ENCODE data around the gene RNASE1. TPM values are rescaled to one million over a fixed set of nuclear protein-coding genes. Genes with fewer than 3 reads are reported as not detected.

RNASE1 gene
- total and polyA plus RNA-seq, 9 of the 15 experiments (the other 6 are each of a cell fraction or from before 2014, with no cell fraction given): 6.4 to 33.3 (median 13.9) TPM

DNA sequence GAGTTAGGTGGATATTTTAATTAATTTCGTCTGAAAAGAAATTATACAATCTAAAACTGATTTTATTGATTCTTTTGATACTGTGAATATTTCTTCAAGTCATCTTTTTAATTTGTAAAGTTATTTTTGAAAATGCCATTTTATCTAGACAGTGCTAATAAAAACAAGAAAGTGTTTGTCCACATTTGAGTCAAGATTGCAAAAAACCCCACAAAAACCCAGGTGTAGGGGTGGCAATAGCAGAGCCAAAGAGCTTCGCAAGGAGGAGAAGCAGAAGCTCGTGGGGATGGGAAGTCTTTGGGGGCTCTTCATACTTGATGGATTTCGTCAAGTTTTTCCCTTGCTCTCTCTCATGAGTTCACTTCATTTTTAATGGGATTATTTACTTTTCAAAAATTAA lies 15.6 kb downstream of the RNASE1 start:
- DNase-seq (ENCODE audit: extremely low read depth in 1 of 4, low spot score in 3 of 4) (no peak), FAIRE-seq (no peak), ATAC-seq (no peak)
- Histone ChIP-seq H3K9me3 (replicated peaks; ENCODE audit: control insufficient read depth, insufficient read depth, low read depth, low read length) (no peaks in the 10 kb centered on the region), H3K27me3 (ENCODE audit: control insufficient read depth in 2 of 2, insufficient read depth in 2 of 2, low read length in 2 of 2) (no peaks in the 10 kb centered on the region), H3K27ac (ENCODE audit: extremely low read depth, low read depth, low read length) (no peak overlapping the region), H3K79me2 (ENCODE audit: control insufficient read depth, insufficient read depth, low read length) (no peaks in the 10 kb centered on the region), H3K4me3 (no peak overlapping the region), H4K20me1 (replicated peaks; ENCODE audit: control insufficient read depth, insufficient read depth, low read length) (no peaks in the 10 kb centered on the region), H3K4me1 (replicated peaks in 1 of 2; ENCODE audit: control insufficient read depth in 2 of 2, insufficient read depth in 2 of 2, low read length in 2 of 2) (peaks cover 0 to 3% of the 10 kb centered on the region in 2 experiments; a peak in 3 of 5 replicates), H3K4me2 (ENCODE audit: insufficient read depth, low read length) (no peak overlapping the region), H3K9me1 (ENCODE audit: control insufficient read depth, insufficient read depth, low read length) (no peaks in the 10 kb centered on the region), H3K36me3 (ENCODE audit: control insufficient read depth, insufficient read depth, low read length) (no peaks in the 10 kb centered on the region), H3K9ac (ENCODE audit: insufficient read depth in 1 of 2, low read depth in 2 of 2, low read length in 2 of 2) (no peak overlapping the region), H2AFZ (ENCODE audit: low read depth, low read length) (no peak overlapping the region)
- BruUV-seq (replicated peaks): no TSS peak
- CTCF ChIA-PET (ENCODE audit: low intra/inter-chr PET ratio): no interaction called here
- WGBS (ENCODE audit: insufficient coverage, low coverage, missing lambda C conversion rate): 72% methylated on average over 4 of the region's 4 CpGs
- in situ Hi-C loops (cut with MboI) (no loop called here), intact Hi-C loops (cut with micrococcal nuclease) (no loop called here)
- POLR2A ChIA-PET: no interaction called here
- no peak for TF ChIP-seq ZNF778 (CRISPR knock-in tag; IDR thresholded peaks at IDR 0.05)
- TF ChIP-seq DMBX1 (CRISPR knock-in tag; IDR thresholded peaks at IDR 0.05; ENCODE audit: borderline replicate concordance): no peak
- no peak for TF ChIP-seq CBX2 (IDR thresholded peaks at IDR 0.05; ENCODE audit: insufficient read depth, low read length, poor library complexity, severe bottlenecking)
- no peak for TF ChIP-seq FOXK1 (CRISPR knock-in tag; IDR thresholded peaks at IDR 0.05; ENCODE audit: borderline replicate concordance)
- TF ChIP-seq U2AF1 (optimal IDR thresholded peaks at IDR 0.05; ENCODE audit: low read depth, low read length): no peak
- TF ChIP-seq SAFB (IDR thresholded peaks at IDR 0.05; ENCODE audit: borderline replicate concordance, low read depth, low read length): no peak
- no peak for TF ChIP-seq SMARCB1 (IDR thresholded peaks at IDR 0.05; ENCODE audit: insufficient read length, low read depth)
- no peak for TF ChIP-seq CEBPB (tag; IDR thresholded peaks at IDR 0.05)
- no peak for TF ChIP-seq YBX1 (IDR thresholded peaks at IDR 0.05)
- no peak for TF ChIP-seq BCOR (IDR thresholded peaks at IDR 0.05)
- TF ChIP-seq, protein P1, sequence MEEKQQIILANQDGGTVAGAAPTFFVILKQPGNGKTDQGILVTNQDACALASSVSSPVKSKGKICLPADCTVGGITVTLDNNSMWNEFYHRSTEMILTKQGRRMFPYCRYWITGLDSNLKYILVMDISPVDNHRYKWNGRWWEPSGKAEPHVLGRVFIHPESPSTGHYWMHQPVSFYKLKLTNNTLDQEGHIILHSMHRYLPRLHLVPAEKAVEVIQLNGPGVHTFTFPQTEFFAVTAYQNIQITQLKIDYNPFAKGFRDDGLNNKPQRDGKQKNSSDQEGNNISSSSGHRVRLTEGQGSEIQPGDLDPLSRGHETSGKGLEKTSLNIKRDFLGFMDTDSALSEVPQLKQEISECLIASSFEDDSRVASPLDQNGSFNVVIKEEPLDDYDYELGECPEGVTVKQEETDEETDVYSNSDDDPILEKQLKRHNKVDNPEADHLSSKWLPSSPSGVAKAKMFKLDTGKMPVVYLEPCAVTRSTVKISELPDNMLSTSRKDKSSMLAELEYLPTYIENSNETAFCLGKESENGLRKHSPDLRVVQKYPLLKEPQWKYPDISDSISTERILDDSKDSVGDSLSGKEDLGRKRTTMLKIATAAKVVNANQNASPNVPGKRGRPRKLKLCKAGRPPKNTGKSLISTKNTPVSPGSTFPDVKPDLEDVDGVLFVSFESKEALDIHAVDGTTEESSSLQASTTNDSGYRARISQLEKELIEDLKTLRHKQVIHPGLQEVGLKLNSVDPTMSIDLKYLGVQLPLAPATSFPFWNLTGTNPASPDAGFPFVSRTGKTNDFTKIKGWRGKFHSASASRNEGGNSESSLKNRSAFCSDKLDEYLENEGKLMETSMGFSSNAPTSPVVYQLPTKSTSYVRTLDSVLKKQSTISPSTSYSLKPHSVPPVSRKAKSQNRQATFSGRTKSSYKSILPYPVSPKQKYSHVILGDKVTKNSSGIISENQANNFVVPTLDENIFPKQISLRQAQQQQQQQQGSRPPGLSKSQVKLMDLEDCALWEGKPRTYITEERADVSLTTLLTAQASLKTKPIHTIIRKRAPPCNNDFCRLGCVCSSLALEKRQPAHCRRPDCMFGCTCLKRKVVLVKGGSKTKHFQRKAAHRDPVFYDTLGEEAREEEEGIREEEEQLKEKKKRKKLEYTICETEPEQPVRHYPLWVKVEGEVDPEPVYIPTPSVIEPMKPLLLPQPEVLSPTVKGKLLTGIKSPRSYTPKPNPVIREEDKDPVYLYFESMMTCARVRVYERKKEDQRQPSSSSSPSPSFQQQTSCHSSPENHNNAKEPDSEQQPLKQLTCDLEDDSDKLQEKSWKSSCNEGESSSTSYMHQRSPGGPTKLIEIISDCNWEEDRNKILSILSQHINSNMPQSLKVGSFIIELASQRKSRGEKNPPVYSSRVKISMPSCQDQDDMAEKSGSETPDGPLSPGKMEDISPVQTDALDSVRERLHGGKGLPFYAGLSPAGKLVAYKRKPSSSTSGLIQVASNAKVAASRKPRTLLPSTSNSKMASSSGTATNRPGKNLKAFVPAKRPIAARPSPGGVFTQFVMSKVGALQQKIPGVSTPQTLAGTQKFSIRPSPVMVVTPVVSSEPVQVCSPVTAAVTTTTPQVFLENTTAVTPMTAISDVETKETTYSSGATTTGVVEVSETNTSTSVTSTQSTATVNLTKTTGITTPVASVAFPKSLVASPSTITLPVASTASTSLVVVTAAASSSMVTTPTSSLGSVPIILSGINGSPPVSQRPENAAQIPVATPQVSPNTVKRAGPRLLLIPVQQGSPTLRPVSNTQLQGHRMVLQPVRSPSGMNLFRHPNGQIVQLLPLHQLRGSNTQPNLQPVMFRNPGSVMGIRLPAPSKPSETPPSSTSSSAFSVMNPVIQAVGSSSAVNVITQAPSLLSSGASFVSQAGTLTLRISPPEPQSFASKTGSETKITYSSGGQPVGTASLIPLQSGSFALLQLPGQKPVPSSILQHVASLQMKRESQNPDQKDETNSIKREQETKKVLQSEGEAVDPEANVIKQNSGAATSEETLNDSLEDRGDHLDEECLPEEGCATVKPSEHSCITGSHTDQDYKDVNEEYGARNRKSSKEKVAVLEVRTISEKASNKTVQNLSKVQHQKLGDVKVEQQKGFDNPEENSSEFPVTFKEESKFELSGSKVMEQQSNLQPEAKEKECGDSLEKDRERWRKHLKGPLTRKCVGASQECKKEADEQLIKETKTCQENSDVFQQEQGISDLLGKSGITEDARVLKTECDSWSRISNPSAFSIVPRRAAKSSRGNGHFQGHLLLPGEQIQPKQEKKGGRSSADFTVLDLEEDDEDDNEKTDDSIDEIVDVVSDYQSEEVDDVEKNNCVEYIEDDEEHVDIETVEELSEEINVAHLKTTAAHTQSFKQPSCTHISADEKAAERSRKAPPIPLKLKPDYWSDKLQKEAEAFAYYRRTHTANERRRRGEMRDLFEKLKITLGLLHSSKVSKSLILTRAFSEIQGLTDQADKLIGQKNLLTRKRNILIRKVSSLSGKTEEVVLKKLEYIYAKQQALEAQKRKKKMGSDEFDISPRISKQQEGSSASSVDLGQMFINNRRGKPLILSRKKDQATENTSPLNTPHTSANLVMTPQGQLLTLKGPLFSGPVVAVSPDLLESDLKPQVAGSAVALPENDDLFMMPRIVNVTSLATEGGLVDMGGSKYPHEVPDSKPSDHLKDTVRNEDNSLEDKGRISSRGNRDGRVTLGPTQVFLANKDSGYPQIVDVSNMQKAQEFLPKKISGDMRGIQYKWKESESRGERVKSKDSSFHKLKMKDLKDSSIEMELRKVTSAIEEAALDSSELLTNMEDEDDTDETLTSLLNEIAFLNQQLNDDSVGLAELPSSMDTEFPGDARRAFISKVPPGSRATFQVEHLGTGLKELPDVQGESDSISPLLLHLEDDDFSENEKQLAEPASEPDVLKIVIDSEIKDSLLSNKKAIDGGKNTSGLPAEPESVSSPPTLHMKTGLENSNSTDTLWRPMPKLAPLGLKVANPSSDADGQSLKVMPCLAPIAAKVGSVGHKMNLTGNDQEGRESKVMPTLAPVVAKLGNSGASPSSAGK (IDR thresholded peaks at IDR 0.05): no peak
- TF ChIP-seq ZNF253 (CRISPR knock-in tag; conservative IDR thresholded peaks at IDR 0.05): no peak
- TF ChIP-seq, protein P2, sequence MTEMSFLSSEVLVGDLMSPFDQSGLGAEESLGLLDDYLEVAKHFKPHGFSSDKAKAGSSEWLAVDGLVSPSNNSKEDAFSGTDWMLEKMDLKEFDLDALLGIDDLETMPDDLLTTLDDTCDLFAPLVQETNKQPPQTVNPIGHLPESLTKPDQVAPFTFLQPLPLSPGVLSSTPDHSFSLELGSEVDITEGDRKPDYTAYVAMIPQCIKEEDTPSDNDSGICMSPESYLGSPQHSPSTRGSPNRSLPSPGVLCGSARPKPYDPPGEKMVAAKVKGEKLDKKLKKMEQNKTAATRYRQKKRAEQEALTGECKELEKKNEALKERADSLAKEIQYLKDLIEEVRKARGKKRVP (CRISPR knock-in tag; IDR thresholded peaks at IDR 0.05): no peak

Data from K562 (cell line).